H9 (cell line): Measurements from ENCODE around the gene RBKS. TPM values are rescaled to one million over a fixed set of nuclear protein-coding genes. Genes with fewer than 3 reads are reported as not detected.

Experiments
- DNase-seq: peaks from one replicate; pipeline ENCODE4 v3.0.0-alpha.2; 2017
- H2AFZ ChIP-seq: one replicate; pipeline ENCODE4 v1.6.1; 2013; ENCODE audit warnings: mild to moderate bottlenecking, low read length, control low read depth, moderate library complexity
- H2AK5ac ChIP-seq: 2 replicates; pipeline ENCODE4 v1.6.1; 2013; ENCODE audit warnings: low read length, control low read depth, mixed read lengths; ENCODE audit not compliant: insufficient read length
- H2BK120ac ChIP-seq: one replicate; pipeline ENCODE4 v1.6.1; 2013; ENCODE audit warnings: low read depth, mild to moderate bottlenecking, low read length, control low read depth, inconsistent platforms; ENCODE audit not compliant: poor library complexity, severe bottlenecking
- H2BK12ac ChIP-seq: 2 replicates; pipeline ENCODE4 v1.6.1; 2013; ENCODE audit warnings: low read length, control low read depth, mixed read lengths, low read depth; ENCODE audit not compliant: insufficient read length
- H2BK15ac ChIP-seq: 2 replicates; pipeline ENCODE4 v1.6.1; 2013; ENCODE audit warnings: low read depth, low read length, control low read depth
- H2BK20ac ChIP-seq: one replicate; pipeline ENCODE4 v1.6.1; 2013; ENCODE audit warnings: low read depth, mild to moderate bottlenecking, low read length, control low read depth, inconsistent platforms; ENCODE audit not compliant: poor library complexity, severe bottlenecking
- H2BK5ac ChIP-seq: 2 replicates; pipeline ENCODE4 v1.6.1; 2013; ENCODE audit warnings: low read length, control low read depth, mixed read lengths; ENCODE audit not compliant: insufficient read length
- H3K14ac ChIP-seq: 2 replicates; pipeline ENCODE4 v1.6.1; 2013; ENCODE audit warnings: low read length, control low read depth; ENCODE audit not compliant: insufficient read depth
- H3K18ac ChIP-seq: 2 replicates; pipeline ENCODE4 v1.6.1; 2013; ENCODE audit warnings: low read depth, mild to moderate bottlenecking, mixed read lengths, low read length, control low read depth; ENCODE audit not compliant: insufficient read length
- H3K23ac ChIP-seq: 2 replicates; pipeline ENCODE4 v1.6.1; 2013; ENCODE audit warnings: low read length, control low read depth, mixed read lengths, low read depth; ENCODE audit not compliant: insufficient read length
- H3K23me2 ChIP-seq: 2 replicates; pipeline ENCODE4 v1.6.1; 2013; ENCODE audit warnings: low read depth, mild to moderate bottlenecking, mixed read lengths, low read length, control low read depth; ENCODE audit not compliant: insufficient read length, poor library complexity, severe bottlenecking
- H3K27ac ChIP-seq: 2 replicates; pipeline ENCODE4 v1.5.1; 2013; ENCODE audit warnings: low read length, control low read depth, mixed read lengths, low read depth; ENCODE audit not compliant: insufficient read length
- H3K27me3 ChIP-seq: 2 replicates; pipeline ENCODE4 v1.6.1; 2013; ENCODE audit warnings: low read length, control low read depth, inconsistent platforms; ENCODE audit not compliant: insufficient read depth
- H3K4ac ChIP-seq: 2 replicates; pipeline ENCODE4 v1.6.1; 2013; ENCODE audit warnings: low read depth, mild to moderate bottlenecking, control low read depth, inconsistent platforms, low read length, moderate library complexity
- H3K4me1 ChIP-seq: 2 replicates; pipeline ENCODE4 v1.6.1; 2013; ENCODE audit warnings: low read length, control low read depth, inconsistent platforms; ENCODE audit not compliant: insufficient read depth
- H3K4me2 ChIP-seq: 2 replicates; pipeline ENCODE4 v1.6.1; 2013; ENCODE audit warnings: low read length, control low read depth, mixed read lengths; ENCODE audit not compliant: insufficient read length, insufficient read depth
- H3K56ac ChIP-seq: 2 replicates; pipeline ENCODE4 v1.6.1; 2013; ENCODE audit warnings: low read depth, mild to moderate bottlenecking, mixed read lengths, low read length, control low read depth; ENCODE audit not compliant: insufficient read length
- H3K79me1 ChIP-seq: 2 replicates; pipeline ENCODE4 v1.6.1; 2013; ENCODE audit warnings: low read depth, mild to moderate bottlenecking, moderate library complexity, low read length, control low read depth, inconsistent platforms; ENCODE audit not compliant: insufficient read depth, poor library complexity, severe bottlenecking
- H3K79me2 ChIP-seq: 2 replicates; pipeline ENCODE4 v1.6.1; 2013; ENCODE audit warnings: low read length, control low read depth, inconsistent platforms; ENCODE audit not compliant: insufficient read depth
- H3K9ac ChIP-seq: 2 replicates; pipeline ENCODE4 v1.6.1; 2013; ENCODE audit warnings: low read length, control low read depth, mixed read lengths; ENCODE audit not compliant: insufficient read length; ENCODE audit errors: extremely low read depth
- H3K9me3 ChIP-seq: one replicate; pipeline ENCODE4 v1.6.1; 2013; ENCODE audit warnings: low read depth, low read length, inconsistent platforms; ENCODE audit not compliant: control insufficient read depth
- H3T11ph ChIP-seq: one replicate; pipeline ENCODE4 v1.6.1; 2013; ENCODE audit warnings: mild to moderate bottlenecking, low read length, control low read depth, inconsistent platforms
- H4K20me1 ChIP-seq: one replicate; pipeline ENCODE4 v1.6.1; 2013; ENCODE audit not compliant: control insufficient read depth, insufficient read length, insufficient read depth
- H4K5ac ChIP-seq: 2 replicates; pipeline ENCODE4 v1.6.1; 2013; ENCODE audit warnings: low read depth, mild to moderate bottlenecking, mixed read lengths, low read length, control low read depth; ENCODE audit not compliant: insufficient read length
- H4K8ac ChIP-seq: replicated peaks from 2 replicates; pipeline ENCODE4 v1.6.1; 2013; ENCODE audit warnings: low read length, control low read depth, mixed read lengths, low read depth; ENCODE audit not compliant: insufficient read length
- H4K91ac ChIP-seq: 2 replicates; pipeline ENCODE4 v1.6.1; 2013; ENCODE audit warnings: low read depth, mild to moderate bottlenecking, moderate library complexity, mixed read lengths, low read length, control low read depth; ENCODE audit not compliant: insufficient read length
- H3K27ac Mint-ChIP-seq, 3 experiments: 2 replicates in 2 of 3; 3 replicates in 1 of 3; pipeline ENCODE4 v1.8.0; 2020 to 2021; ENCODE audit warnings: mixed read lengths in 3 of 3, mild to moderate bottlenecking in 1 of 3, moderate library complexity in 1 of 3
- H3K27me3 Mint-ChIP-seq: 2 replicates; pipeline ENCODE4 v1.8.0; 2021; ENCODE audit warnings: low read depth, mild to moderate bottlenecking, moderate library complexity, mixed read lengths
- H3K36me3 Mint-ChIP-seq, 3 experiments: 2 replicates in 2 of 3; 3 replicates in 1 of 3; pipeline ENCODE4 v1.8.0; 2020 to 2021; ENCODE audit warnings: low read depth in 3 of 3, mixed read lengths in 3 of 3; ENCODE audit not compliant: insufficient read depth in 1 of 3
- H3K4me1 Mint-ChIP-seq, 2 experiments: 2 replicates each; pipeline ENCODE4 v1.8.0; 2020; ENCODE audit warnings: mixed read lengths in 2 of 2
- H3K4me3 Mint-ChIP-seq, 2 experiments: 2 replicates in 1 of 2; 3 replicates in 1 of 2; pipeline ENCODE4 v1.8.0; 2020 to 2021; ENCODE audit warnings: mild to moderate bottlenecking in 2 of 2, mixed read lengths in 2 of 2, moderate library complexity in 1 of 2
- H3K9me3 Mint-ChIP-seq, 2 experiments: 2 replicates in 1 of 2; 3 replicates in 1 of 2; pipeline ENCODE4 v1.8.0; 2020; ENCODE audit warnings: mild to moderate bottlenecking in 2 of 2, mixed read lengths in 2 of 2, moderate library complexity in 1 of 2
- WGBS: extraction: QIAGEN DNeasy Blood & Tissue Kit; methylation state at CpG from one replicate; pipeline ENCODE4 v1.1.7; 2013; ENCODE audit warnings: missing lambda C conversion rate, low lambda C conversion rate, mixed read lengths; ENCODE audit not compliant: insufficient read length; ENCODE audit errors: extremely low coverage; 5-methylcytosine and 5-hydroxymethylcytosine counted together
- total RNA-seq: library from RNA; stranded (reverse); gene quantifications from 2 replicates; pipeline ENCODE4 v1.2.1, GENCODE V29; 2021
- TF ChIP-seq, protein P1 (sequence below): fragments of 200-600 bp; sonication (generic); conservative IDR thresholded peaks from 3 replicates; pipeline ENCODE4 v1.8.0; 2021; ENCODE audit warnings: antibody characterized with exemption, mild to moderate bottlenecking

Gene RBKS
- total RNA-seq, 1 experiment from 2014 or later = 2.3 TPM

DNA sequence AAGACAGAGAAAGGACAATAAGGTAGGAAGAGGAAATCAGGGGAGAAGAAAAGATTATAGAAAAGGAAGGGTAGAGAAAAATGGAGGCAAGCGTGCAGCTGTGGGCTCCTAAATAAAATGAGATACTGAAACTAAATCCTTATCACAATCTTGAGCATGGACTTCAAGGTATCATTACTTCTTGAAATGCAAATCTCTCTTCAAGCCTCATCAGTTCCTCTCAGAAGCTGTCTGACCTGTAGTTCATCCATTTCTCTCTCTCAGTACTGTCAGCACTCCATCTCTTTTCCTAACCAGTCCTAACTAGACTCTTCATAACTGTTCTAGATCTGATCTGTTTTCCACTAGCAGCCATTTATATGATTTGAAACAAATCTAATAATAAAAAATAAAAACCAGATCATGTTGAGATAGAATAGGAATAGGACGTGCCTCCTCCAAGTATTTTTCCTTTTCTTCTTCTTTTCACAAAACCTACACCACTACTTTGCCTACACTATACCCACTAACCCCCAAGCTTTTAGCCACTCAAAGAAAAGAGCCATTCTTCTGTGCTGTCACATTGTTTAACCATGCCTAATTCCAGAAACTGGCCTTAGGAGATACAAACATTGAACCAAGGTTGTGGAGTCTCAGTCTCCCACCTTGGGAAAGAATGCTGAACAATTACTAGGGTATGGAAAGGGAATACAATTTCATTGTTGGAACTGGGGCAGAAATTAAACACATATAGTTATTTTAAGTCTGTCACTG, 21.4 kb upstream of the RBKS start:
- Histone ChIP-seq H3K27ac (no peak overlapping the region), H4K20me1 (no peaks in the 10 kb centered on the region), H4K8ac (no peak overlapping the region), H4K91ac (no peak overlapping the region), H2BK12ac (no peak overlapping the region), H3K79me1 (no peaks in the 10 kb centered on the region), H3K18ac (no peak overlapping the region), H2BK20ac (no peak overlapping the region), H3K4me2 (no peak overlapping the region), H2BK15ac (no peak overlapping the region), H3K27me3 (no peaks in the 10 kb centered on the region), H2AK5ac (no peak overlapping the region), H3K23me2 (no peaks in the 10 kb centered on the region), H3K56ac (no peak overlapping the region), H3T11ph (no peak overlapping the region), H3K23ac (no peak overlapping the region), H3K4me1 (no peaks in the 10 kb centered on the region), H4K5ac (no peak overlapping the region), H2BK5ac (no peak overlapping the region), H3K14ac (no peak overlapping the region), H3K79me2 (no peaks in the 10 kb centered on the region), H3K4ac (no peak overlapping the region), H2AFZ (no peak overlapping the region), H2BK120ac (no peak overlapping the region), H3K9ac (no peak overlapping the region), H3K9me3 (no peaks in the 10 kb centered on the region)
- H3K27ac Mint-ChIP-seq = no peak overlapping the region
- DNase-seq = no peak
- no peaks in the 10 kb centered on the region for H3K9me3 Mint-ChIP-seq
- no peaks in the 10 kb centered on the region for H3K27me3 Mint-ChIP-seq
- WGBS = no CpG with 5 or more reads among the region's 2 CpGs
- no peaks in the 10 kb centered on the region for H3K36me3 Mint-ChIP-seq
- H3K4me1 Mint-ChIP-seq = peaks cover 5% of the 10 kb centered on the region in 2 experiments
- H3K4me3 Mint-ChIP-seq = no peak overlapping the region
- TF ChIP-seq, protein P1, sequence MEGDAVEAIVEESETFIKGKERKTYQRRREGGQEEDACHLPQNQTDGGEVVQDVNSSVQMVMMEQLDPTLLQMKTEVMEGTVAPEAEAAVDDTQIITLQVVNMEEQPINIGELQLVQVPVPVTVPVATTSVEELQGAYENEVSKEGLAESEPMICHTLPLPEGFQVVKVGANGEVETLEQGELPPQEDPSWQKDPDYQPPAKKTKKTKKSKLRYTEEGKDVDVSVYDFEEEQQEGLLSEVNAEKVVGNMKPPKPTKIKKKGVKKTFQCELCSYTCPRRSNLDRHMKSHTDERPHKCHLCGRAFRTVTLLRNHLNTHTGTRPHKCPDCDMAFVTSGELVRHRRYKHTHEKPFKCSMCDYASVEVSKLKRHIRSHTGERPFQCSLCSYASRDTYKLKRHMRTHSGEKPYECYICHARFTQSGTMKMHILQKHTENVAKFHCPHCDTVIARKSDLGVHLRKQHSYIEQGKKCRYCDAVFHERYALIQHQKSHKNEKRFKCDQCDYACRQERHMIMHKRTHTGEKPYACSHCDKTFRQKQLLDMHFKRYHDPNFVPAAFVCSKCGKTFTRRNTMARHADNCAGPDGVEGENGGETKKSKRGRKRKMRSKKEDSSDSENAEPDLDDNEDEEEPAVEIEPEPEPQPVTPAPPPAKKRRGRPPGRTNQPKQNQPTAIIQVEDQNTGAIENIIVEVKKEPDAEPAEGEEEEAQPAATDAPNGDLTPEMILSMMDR = no peak
